Measurements from ENCODE around the gene NTRK3. TPM values are rescaled to one million over a fixed set of nuclear protein-coding genes. Genes with fewer than 3 reads are reported as not detected.

Gene NTRK3
- total RNA-seq, 1 donor from 2014 or later: not detected

DNA sequence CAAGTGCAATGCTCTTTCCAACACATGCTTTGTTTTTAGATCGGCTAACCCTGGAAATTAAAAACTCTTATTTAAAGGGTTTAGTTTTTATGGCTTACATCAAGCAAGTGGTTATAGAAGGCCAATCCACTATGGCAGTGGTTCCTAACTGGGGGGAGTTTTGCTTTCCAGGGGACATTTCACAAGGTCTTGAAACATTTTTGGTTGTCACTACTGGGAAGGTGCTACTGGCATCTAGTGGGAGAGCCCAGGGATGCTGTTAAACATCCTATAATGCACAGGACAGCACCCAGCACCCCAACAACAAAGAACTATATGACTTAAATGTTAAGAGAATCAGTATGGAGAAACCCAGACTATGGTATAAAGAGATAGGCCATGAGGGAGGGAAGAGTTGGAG lies 439.0 kb downstream of the NTRK3 start:
- no peak overlapping the region for H3K4me3 Mint-ChIP-seq (ENCODE audit: low read depth)
- H3K4me1 Mint-ChIP-seq (ENCODE audit: low read depth): no peaks in the 10 kb centered on the region
- H3K27me3 Mint-ChIP-seq: peaks cover 4% of the 10 kb centered on the region
- TF ChIP-seq CTCF (IDR thresholded peaks at IDR 0.05; ENCODE audit: unreplicated experiment): no peak
- no peak overlapping the region for H3K27ac Mint-ChIP-seq
- no peaks in the 10 kb centered on the region for H3K9me3 Mint-ChIP-seq (ENCODE audit: low read depth)
- no peak for DNase-seq (ENCODE audit: low spot score, unreplicated experiment)
- no peaks in the 10 kb centered on the region for H3K36me3 Mint-ChIP-seq (ENCODE audit: insufficient read depth)

GRCh38 chr15:87816811-87817210 lies 439.7 kb downstream of the NTRK3 start:
- H3K27me3 Mint-ChIP-seq: peaks cover 4% of the 10 kb centered on the region
- no peak overlapping the region for H3K27ac Mint-ChIP-seq
- H3K36me3 Mint-ChIP-seq (ENCODE audit: insufficient read depth): no peaks in the 10 kb centered on the region
- TF ChIP-seq CTCF (IDR thresholded peaks at IDR 0.05; ENCODE audit: unreplicated experiment): no peak
- no peak overlapping the region for H3K4me3 Mint-ChIP-seq (ENCODE audit: low read depth)
- H3K4me1 Mint-ChIP-seq (ENCODE audit: low read depth): no peaks in the 10 kb centered on the region
- no peak for DNase-seq (ENCODE audit: low spot score, unreplicated experiment)
- H3K9me3 Mint-ChIP-seq (ENCODE audit: low read depth): no peaks in the 10 kb centered on the region

GRCh38 chr15:87816016-87816415 lies 440.5 kb downstream of the NTRK3 start:
- Mint-ChIP-seq H3K9me3 (ENCODE audit: low read depth) (no peaks in the 10 kb centered on the region), H3K4me1 (ENCODE audit: low read depth) (no peaks in the 10 kb centered on the region), H3K27ac (no peak overlapping the region), H3K36me3 (ENCODE audit: insufficient read depth) (no peaks in the 10 kb centered on the region), H3K4me3 (ENCODE audit: low read depth) (no peak overlapping the region), H3K27me3 (peaks cover 4% of the 10 kb centered on the region)
- TF ChIP-seq CTCF (IDR thresholded peaks at IDR 0.05; ENCODE audit: unreplicated experiment): no peak
- no peak for DNase-seq (ENCODE audit: low spot score, unreplicated experiment)

Other genes starting within 250 kb of the NTRK3 start
- 21.0 and 24.9 TPM in 2 replicates for gene MRPL46, start 210.6 kb upstream of the NTRK3 start, total RNA-seq
- gene MRPS11, start 211.0 kb upstream of the NTRK3 start, total RNA-seq: 40.8 and 43.1 TPM in 2 replicates

Data from progenitor cell of endocrine pancreas (in vitro differentiated cells).